Pulmonary artery endothelial cell (primary cell): ENCODE measurements around the gene SRXN1. TPM values are rescaled to one million over a fixed set of nuclear protein-coding genes. Genes with fewer than 3 reads are reported as not detected.
"Not testable (repeated sequence)": the region's sequence is repeated elsewhere in the genome, so short reads cannot be mapped to it uniquely, and the experiment has no call there.

Source experiments
- DNase-seq: peaks from one replicate; pipeline ENCODE4 v3.0.0-alpha.2; 2011; ENCODE audit warnings: low read depth, low spot score
- total RNA-seq: library from RNA; depleted of rRNA; stranded (reverse); fragments of >200 nt; gene quantifications from 2 replicates; pipeline ENCODE4 v1.2.3, GENCODE V29; 2014

The SRXN1 gene
- 49.5 and 52.0 TPM in 2 replicates for total RNA-seq

DNA sequence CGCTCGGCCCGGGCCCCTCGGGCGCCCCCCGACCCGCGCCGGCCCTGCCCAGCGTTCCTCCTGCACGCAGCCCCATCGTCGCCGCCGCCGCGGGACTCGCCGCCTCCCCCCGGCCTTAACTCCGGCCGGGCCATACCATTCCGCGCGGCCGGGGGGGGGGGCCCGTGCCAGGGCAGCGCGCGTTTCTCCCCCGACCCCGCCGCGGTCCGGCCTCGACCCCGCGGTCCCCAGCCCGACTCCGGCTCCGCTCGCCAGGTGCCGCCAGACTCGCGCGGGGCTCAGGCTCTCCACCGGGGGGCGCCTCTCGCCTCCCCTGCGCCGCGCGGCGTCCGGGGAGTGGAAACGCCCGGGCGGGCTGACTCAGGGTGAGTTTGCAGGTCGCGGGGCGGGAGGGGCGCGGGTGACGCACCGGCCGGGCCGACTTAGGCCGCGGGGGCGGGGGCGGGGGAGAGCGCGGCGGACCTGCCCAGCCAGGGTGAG lies at the start of gene SRXN1:
TSS of gene SRXN1 (minus strand) at position 91 of the 480 bp plus-strand sequence. CDS start at position 76, 15 bp downstream.
- peak; percentile 75 for DNase-seq

DNA sequence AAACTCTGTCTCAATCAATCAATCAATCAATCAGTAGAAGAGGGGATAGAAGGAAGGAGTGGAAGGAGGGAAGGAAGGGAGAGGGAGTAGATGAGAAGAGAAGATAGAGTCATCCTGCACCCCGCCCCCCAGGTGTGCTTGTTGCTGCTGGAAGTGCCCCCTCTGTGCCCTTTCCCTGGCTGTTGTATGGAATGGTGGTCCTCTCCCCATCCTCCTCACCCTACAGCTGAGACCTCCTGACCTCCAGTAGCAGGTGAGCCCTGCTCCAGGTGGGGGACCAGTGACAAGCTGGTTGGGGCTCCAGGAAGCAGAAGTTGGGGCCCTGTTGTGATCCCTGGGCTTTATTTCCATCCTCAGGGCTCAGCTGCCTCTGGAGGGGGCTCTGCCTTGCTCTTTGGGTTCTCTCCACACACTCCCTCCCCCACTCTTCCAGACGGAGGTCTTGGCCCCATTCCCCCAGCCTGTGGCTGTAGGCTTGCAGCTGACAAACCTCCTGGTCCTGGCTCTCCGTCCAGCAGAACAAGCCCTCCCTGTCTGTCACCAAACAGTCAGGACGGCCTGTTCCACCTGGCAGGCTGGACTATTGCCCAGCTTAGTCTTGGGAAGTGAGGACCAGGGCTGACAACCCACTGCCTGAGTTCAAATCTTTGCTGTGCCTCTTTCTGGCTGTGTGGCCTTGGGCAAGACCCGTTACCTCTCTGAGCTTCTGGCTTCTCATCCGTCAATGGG lies 48.6 kb upstream of the SRXN1 start:
- no peak for DNase-seq

DNA sequence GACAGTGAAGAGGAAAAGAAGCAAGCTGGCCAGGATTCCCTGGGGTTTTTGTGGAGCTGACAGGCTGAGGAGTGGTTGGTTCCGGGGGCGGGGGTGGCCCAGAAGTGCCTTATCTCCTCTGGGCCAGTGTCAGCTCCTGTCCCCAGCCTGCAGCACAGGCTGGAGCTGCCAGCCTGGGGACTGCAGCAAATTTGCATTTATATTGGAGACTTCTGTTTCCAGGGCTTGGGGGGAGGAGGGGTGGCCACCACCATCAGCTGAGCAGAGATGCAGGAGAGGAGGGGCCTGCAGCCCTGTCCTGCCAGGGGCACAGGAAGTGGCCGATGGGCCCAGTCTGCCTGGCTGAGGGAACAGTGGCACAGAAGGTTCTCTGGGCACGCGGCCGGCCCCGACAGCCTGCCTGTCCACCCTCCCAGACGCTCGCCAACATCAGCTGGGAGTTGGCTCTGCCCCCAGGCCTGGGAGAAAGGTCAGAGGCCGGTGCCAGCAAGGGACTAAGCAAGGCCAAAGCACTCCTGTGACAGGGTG lies 46.9 kb upstream of the SRXN1 start:
- no peak for DNase-seq

DNA sequence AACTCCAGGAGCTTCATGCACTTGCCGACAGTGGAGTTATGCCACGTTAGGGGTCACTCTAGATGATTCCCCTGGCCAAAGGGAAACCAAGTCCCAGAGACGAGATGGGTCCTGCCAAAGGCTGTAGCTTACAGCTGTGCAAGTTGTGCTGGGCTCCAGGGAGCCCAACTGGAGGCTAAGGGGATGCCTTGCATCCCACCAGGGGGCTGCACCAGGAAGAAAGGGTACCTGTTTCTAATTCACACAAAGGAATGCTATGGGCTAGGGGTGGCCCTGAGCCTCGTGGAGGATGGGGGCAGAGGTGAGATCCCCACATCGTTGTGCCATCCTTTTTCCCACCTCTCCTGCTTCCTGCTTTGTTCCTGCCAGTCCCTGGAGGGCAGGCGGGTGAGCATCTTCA lies 46.3 kb upstream of the SRXN1 start:
- DNase-seq = no peak

DNA sequence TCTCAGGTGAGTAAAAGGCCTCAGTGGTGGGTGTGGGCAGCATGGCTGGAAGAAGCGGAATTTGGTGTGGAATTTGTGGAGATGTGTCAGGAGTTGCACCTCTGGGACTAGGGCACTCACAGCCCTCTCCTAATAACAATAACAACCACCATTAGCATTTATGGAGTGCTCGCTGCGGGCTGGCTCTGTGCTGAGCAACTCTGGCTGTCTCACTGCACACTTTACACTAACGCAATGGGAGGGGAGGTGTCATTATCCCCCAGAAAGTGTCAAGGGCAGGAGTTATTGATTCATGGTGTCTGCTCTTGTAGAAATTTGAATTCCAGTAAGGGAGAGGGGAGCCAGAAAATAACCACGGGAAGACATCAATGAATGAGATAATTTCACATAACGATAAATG lies 45.3 kb upstream of the SRXN1 start:
- no peak for DNase-seq

DNA sequence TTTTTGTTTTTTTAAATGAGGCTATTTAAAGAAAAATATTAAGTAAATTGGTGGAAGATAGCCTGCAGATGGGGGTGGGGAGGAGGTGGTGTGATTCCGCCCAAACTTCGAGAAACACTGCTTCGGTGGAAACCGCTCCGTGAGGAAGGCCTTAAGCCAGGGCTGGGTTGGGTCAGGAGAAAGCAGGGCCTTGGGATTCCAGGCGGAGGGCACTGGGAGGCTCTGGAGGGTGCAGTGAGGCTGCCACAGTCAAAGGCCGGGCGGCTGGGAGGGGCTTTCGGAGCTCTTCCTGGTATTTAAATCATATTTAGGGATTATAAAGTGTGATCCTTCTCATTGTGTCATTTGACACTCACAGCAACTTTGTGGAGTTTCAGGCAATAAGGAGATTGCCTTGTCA lies 44.8 kb upstream of the SRXN1 start:
- no peak for DNase-seq

DNA sequence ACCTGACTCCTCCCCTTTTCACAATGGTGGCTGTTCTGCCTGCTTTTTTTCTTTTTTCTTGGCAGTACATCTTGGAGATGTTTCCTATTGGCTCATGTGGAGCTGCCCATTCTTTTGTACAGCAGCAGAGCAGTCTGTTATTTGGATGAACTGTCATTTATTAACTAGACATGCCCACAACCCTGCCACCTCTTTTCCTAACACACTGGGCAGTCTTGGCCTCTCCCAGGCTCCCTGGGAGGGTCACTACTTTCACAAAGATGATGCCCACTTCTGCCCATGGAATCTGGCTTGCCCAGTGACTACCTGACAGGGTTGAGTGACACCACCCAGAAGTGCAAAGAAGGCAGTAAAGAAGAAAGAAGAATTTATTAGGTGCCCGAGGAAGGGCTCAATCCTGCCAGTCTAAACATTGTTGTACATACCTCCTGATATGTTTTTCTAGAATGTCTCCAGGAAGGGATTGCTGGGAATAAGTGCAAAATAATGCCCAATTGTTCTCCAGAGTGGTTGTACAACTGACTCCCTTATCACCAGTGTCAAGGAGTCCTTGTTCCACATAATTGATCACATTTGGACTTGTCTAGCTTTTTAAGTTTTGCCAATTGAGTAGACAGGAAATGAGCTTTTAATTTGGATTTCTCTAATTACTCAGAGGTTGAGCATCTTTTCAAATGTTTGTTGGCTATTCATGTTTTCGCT lies 42.3 kb upstream of the SRXN1 start:
- no peak for DNase-seq

DNA sequence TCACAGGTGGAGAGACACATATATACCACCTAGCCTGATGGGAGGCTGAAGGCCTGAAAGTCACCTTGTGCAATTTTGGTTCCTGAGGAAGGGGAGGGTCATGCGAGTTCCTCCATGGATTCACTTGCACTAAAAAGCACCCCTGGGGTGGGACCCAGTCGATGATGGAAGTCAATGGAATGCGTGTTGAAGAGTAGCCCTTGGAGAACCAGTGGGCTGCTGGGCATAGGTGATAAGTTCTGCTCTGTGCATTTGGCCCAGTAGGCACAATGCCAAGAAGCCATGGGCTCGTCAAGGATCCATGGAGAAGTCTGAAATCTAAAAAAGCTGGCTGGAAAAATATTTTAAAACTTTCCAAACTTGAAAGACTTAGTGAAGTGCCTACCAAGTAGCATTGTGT lies 41.5 kb upstream of the SRXN1 start:
- no peak for DNase-seq

DNA sequence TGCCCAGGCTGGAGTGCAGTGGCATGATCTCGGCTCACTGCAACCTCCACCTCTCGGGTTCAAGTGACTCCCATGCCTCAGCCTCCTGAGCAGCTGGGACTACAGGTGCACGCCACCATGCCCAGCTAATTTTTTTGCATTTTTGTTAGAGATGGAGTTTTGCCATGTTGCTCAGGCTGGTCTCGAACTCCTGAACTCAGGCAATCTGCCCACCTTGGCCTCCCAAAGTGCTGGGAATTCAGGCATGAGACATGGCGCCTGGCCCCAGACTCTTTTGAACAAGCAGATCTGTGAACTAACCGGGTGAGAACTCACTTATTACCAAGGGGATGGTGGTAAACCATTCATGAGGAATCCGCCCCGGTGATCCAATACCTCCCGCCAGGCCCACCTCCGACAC lies 40.8 kb upstream of the SRXN1 start:
- DNase-seq = not testable (repeated sequence)

DNA sequence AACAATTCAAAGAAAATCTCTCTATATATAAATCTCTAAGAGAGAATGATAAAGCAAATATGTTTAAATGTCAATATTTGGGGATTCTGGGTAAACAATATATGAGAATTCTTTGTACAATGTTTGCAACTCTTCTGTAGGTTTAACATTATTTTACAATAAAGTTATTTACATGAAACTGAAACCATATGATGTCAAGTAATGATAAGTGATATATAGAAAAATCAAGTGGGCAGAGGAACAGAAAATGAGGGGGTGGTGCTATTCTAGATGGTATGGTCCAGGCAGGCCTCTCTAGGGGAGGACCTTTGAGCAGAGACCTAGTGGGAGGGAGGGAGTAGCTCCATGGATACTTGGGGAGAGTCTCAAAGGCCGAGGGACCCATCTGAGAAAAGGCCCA lies 39.0 kb upstream of the SRXN1 start:
- DNase-seq = no peak

DNA sequence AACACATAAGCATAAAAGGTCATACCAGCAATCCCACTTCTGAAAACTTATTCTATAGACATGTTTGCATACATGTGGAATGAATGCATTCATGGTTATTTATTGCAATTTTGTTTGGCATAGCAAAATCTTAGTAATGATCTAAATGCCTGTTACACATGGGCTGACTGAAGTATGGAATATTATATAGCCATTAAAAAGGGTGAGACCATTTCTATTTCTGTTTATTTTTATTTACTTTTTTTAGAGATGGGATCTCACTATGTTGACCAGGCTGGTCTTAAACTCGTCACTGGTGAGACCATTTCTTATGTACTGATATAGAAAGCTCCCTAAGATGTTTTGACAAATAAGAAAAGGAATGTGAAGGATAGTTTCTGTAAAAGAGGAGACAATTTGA lies 36.9 kb upstream of the SRXN1 start:
- DNase-seq = no peak

DNA sequence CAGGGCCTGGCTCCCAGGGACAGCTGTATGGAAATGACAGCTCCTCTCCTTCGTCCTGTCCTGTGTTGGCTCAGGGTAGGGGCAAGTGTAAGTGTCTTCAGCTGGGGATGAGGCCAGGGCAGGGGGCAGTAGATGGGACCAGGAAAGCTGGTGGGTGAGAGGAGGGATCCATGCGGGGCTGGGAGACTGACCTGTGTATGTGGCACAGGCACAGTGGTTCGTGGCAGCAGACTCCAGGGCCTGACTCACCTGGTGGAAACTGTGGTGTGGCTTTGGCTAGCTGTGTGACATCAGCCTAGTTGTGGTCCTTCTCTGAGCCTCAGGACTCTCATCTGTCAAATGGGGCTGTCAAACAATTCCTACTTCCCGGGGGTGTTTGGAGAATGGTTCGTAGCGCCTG lies 36.3 kb upstream of the SRXN1 start:
- no peak for DNase-seq

DNA sequence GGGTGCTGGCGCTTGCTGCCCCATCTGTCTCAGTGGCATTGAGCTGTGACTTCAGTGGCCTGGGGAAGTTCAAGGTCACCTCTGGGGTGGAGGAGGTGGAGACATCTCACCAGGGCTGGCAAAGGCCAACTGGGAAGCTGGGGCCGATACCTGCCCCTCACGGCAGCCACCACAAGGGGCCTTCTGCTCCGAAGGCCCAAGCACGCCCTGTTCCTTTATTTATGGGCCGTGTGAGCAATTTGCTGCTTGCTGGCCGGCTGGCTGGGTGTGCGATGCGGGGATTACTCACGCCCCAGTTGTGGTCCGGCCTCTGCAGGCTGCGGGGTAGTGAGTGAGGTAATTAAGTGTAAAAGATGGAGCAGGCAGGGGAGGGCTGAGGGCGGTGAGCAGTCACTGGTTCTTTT lies 35.8 kb upstream of the SRXN1 start:
- DNase-seq = no peak

DNA sequence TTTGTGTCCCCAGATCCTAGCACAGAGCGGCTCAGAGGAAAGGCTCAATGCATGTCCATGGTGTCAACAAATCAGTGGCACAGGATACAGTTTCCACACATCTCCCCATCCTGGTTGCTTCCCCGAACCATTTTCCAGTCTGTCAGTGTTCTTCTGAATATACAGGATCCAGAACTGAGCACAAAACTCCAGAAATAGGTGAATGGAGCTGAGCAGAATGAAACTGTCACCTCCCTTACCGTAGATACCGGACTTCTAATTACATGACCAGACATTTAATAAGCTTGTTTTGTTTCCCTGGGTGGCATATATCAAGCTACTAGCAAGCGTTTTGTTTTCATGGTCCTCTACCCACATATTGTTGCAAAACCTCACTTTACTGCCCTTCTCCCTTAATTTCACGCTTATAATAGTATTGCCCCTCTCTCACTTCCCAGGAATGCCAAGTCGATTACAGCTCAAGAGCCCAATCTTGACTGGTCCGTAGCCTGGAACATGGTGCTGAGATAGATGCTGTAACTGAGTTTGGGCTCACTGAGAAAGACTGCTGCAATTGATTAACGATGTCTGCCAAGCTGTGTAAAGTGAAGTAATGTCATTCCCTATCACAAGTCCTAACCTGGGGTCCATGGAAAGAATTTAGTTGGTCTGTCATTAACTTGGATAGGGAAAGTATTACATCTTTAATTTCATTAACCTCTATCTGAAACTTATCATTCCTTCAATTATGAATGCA lies 34.6 kb upstream of the SRXN1 start:
- DNase-seq = no peak

DNA sequence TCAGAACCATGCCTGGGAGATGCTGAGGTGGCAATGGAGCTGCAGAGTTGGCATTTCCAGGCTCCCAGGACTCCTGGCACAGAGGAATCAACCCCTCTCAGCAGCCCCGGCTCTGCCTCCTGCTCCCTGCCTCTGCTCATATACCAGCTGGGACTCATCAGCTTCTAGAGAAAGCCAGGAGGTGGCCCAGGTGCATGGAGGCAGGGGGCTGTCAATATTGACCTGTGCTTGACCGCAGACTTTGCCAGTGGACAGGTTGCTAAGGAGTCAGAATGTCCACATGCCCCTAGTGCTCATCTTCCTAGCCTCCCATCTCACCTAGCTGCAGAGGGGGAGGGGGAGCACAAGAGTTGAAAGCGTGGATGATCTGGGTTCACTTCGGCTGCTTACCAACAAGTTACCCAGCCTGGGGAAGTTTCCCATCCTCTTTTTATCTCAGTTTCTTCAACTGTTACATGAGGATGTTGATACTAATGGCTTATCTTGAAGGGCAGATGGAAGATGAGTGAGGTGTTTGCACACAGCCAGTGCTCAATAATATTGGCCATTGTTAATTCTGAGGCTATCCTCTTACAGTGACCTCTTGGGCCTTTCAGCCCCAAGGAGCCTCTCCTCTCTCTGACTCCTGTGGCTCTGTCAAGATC lies 31.8 kb upstream of the SRXN1 start:
- no peak for DNase-seq

DNA sequence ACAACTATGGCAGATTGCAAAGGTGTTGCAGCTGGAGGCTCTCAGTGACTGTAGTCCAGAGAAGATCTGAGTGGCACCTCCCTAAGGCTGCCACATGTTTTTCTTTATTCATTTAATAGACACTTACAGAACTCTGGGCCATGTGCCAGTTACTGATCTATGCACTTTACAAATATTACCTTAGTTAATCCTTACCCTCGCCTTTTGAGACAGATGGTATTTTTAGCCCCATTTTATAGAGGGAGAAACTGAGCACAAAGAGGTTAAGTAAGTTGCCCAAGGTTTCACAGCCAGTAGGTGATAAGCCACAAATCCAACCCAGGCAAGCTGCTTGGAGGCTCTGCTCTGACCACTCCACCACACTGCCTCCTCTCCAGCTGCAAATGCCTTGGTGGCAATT lies 29.1 kb upstream of the SRXN1 start:
- DNase-seq = no peak

DNA sequence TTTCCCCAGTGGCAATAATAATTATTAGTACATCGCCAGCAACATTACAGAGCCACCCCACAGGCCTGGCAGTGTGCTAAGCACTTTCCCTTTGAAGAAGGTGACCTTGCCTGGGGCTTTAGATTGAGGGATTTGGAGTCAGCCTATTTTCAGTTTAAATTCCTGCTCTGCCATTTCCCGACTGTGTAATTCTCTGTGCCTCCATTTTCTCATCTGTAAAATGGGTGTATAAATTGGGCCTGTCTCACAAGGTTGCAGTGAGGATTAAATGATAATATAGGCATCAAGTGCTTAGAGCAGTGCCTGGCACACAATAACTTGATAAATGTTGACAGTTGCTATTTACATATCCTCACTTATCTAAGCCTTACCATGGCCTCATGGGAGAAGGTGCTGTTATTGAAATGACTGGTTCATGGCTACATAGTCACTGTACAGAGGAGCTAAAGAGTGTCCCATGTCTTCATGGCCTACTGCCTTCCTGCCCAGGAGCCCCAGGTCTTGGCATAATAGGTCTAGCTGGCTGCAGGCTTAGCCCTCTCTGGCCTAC lies 27.7 kb upstream of the SRXN1 start:
- DNase-seq = no peak

DNA sequence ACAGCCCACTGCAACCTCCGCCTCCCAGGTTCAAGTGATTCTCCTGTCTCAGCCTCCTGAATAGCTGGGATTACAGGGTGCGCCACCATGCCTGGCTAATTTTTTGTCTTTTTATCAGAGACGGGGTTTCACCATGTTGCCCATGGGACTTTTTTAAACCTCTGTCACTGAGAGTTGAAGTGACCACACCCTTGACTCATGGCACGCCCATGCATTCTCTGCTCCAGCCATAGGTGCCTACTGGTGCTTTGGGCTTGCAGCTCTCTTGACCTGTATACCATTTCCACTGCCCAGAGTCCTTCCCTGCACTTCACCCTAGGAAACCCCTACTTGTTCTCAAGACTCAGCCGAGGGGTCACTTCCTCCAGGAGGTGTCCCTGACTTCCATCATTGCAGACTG lies 25.0 kb upstream of the SRXN1 start:
- no peak for DNase-seq

DNA sequence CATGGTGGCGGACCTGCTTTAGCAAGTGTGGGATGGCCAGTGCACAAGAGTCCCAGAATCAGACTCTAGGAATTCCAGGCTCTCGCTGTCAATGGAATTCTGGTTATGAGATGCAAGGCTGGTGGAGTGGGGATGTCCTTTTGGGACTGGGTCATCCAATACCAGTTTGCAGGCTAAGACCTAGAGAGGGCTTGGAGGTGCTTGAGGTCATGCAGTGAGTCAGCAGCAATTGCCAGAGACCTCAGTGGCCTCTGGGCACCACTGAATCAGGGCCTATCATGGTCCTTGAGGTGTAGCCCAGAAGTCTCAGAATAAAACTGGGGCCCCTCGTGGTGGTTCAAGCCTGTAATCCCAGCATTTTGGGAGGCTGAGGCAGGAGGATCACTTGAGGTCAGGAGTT lies 24.0 kb upstream of the SRXN1 start:
- no peak for DNase-seq

DNA sequence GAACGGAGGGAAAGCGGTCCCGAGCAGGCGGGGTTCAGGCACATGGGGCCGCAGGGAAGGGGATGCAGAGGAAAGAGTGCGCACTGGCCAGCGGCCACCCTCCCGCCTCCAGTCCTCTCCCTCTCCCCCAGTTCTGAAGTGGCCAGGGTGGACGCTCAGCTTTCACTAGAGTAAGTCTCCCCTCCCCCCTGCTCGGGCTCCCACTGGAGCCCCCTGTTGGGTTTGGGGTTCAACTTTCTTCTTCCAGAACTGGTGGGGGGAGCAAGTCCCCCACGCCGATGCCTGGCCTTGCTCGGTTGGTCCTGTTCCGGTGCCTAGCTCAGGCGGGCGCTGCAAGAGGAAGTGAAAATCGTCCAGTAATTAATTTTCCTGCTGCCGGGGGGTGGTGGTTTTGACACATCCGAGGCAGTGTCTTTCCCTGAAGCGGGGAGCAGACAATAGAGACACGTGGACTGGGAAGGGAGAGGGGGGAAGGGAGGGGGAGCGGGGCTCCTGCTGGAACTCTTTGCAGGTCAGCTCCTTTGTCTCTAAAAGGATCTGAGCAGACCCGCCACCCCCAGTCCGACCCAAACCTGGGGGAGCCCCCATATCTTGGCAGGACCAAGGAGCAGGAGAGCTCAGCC lies 23.4 kb upstream of the SRXN1 start:
- no peak for DNase-seq
